H9 (cell line): ENCODE data around the gene LARP4B. TPM values are rescaled to one million over a fixed set of nuclear protein-coding genes. Genes with fewer than 3 reads are reported as not detected.
A peak's percentile ranks its signal among the peaks of the same experiment; 100 is the strongest.

Source experiments
- DNase-seq: peaks from one replicate; pipeline ENCODE4 v3.0.0-alpha.2; 2017
- H2AFZ ChIP-seq: one replicate; pipeline ENCODE4 v1.6.1; 2013; ENCODE audit warnings: mild to moderate bottlenecking, low read length, control low read depth, moderate library complexity
- H2AK5ac ChIP-seq: 2 replicates; pipeline ENCODE4 v1.6.1; 2013; ENCODE audit warnings: low read length, control low read depth, mixed read lengths; ENCODE audit not compliant: insufficient read length
- H2BK120ac ChIP-seq: one replicate; pipeline ENCODE4 v1.6.1; 2013; ENCODE audit warnings: low read depth, mild to moderate bottlenecking, low read length, control low read depth, inconsistent platforms; ENCODE audit not compliant: poor library complexity, severe bottlenecking
- H2BK12ac ChIP-seq: 2 replicates; pipeline ENCODE4 v1.6.1; 2013; ENCODE audit warnings: low read length, control low read depth, mixed read lengths, low read depth; ENCODE audit not compliant: insufficient read length
- H2BK15ac ChIP-seq: 2 replicates; pipeline ENCODE4 v1.6.1; 2013; ENCODE audit warnings: low read depth, low read length, control low read depth
- H2BK20ac ChIP-seq: one replicate; pipeline ENCODE4 v1.6.1; 2013; ENCODE audit warnings: low read depth, mild to moderate bottlenecking, low read length, control low read depth, inconsistent platforms; ENCODE audit not compliant: poor library complexity, severe bottlenecking
- H2BK5ac ChIP-seq: 2 replicates; pipeline ENCODE4 v1.6.1; 2013; ENCODE audit warnings: low read length, control low read depth, mixed read lengths; ENCODE audit not compliant: insufficient read length
- H3K14ac ChIP-seq: 2 replicates; pipeline ENCODE4 v1.6.1; 2013; ENCODE audit warnings: low read length, control low read depth; ENCODE audit not compliant: insufficient read depth
- H3K18ac ChIP-seq: 2 replicates; pipeline ENCODE4 v1.6.1; 2013; ENCODE audit warnings: low read depth, mild to moderate bottlenecking, mixed read lengths, low read length, control low read depth; ENCODE audit not compliant: insufficient read length
- H3K23ac ChIP-seq: 2 replicates; pipeline ENCODE4 v1.6.1; 2013; ENCODE audit warnings: low read length, control low read depth, mixed read lengths, low read depth; ENCODE audit not compliant: insufficient read length
- H3K23me2 ChIP-seq: 2 replicates; pipeline ENCODE4 v1.6.1; 2013; ENCODE audit warnings: low read depth, mild to moderate bottlenecking, mixed read lengths, low read length, control low read depth; ENCODE audit not compliant: insufficient read length, poor library complexity, severe bottlenecking
- H3K27ac ChIP-seq: 2 replicates; pipeline ENCODE4 v1.5.1; 2013; ENCODE audit warnings: low read length, control low read depth, mixed read lengths, low read depth; ENCODE audit not compliant: insufficient read length
- H3K27me3 ChIP-seq: 2 replicates; pipeline ENCODE4 v1.6.1; 2013; ENCODE audit warnings: low read length, control low read depth, inconsistent platforms; ENCODE audit not compliant: insufficient read depth
- H3K4ac ChIP-seq: 2 replicates; pipeline ENCODE4 v1.6.1; 2013; ENCODE audit warnings: low read depth, mild to moderate bottlenecking, control low read depth, inconsistent platforms, low read length, moderate library complexity
- H3K4me1 ChIP-seq: 2 replicates; pipeline ENCODE4 v1.6.1; 2013; ENCODE audit warnings: low read length, control low read depth, inconsistent platforms; ENCODE audit not compliant: insufficient read depth
- H3K4me2 ChIP-seq: 2 replicates; pipeline ENCODE4 v1.6.1; 2013; ENCODE audit warnings: low read length, control low read depth, mixed read lengths; ENCODE audit not compliant: insufficient read length, insufficient read depth
- H3K56ac ChIP-seq: 2 replicates; pipeline ENCODE4 v1.6.1; 2013; ENCODE audit warnings: low read depth, mild to moderate bottlenecking, mixed read lengths, low read length, control low read depth; ENCODE audit not compliant: insufficient read length
- H3K79me1 ChIP-seq: 2 replicates; pipeline ENCODE4 v1.6.1; 2013; ENCODE audit warnings: low read depth, mild to moderate bottlenecking, moderate library complexity, low read length, control low read depth, inconsistent platforms; ENCODE audit not compliant: insufficient read depth, poor library complexity, severe bottlenecking
- H3K79me2 ChIP-seq: 2 replicates; pipeline ENCODE4 v1.6.1; 2013; ENCODE audit warnings: low read length, control low read depth, inconsistent platforms; ENCODE audit not compliant: insufficient read depth
- H3K9ac ChIP-seq: 2 replicates; pipeline ENCODE4 v1.6.1; 2013; ENCODE audit warnings: low read length, control low read depth, mixed read lengths; ENCODE audit not compliant: insufficient read length; ENCODE audit errors: extremely low read depth
- H3K9me3 ChIP-seq: one replicate; pipeline ENCODE4 v1.6.1; 2013; ENCODE audit warnings: low read depth, low read length, inconsistent platforms; ENCODE audit not compliant: control insufficient read depth
- H3T11ph ChIP-seq: one replicate; pipeline ENCODE4 v1.6.1; 2013; ENCODE audit warnings: mild to moderate bottlenecking, low read length, control low read depth, inconsistent platforms
- H4K20me1 ChIP-seq: one replicate; pipeline ENCODE4 v1.6.1; 2013; ENCODE audit not compliant: control insufficient read depth, insufficient read length, insufficient read depth
- H4K5ac ChIP-seq: 2 replicates; pipeline ENCODE4 v1.6.1; 2013; ENCODE audit warnings: low read depth, mild to moderate bottlenecking, mixed read lengths, low read length, control low read depth; ENCODE audit not compliant: insufficient read length
- H4K8ac ChIP-seq: replicated peaks from 2 replicates; pipeline ENCODE4 v1.6.1; 2013; ENCODE audit warnings: low read length, control low read depth, mixed read lengths, low read depth; ENCODE audit not compliant: insufficient read length
- H4K91ac ChIP-seq: 2 replicates; pipeline ENCODE4 v1.6.1; 2013; ENCODE audit warnings: low read depth, mild to moderate bottlenecking, moderate library complexity, mixed read lengths, low read length, control low read depth; ENCODE audit not compliant: insufficient read length
- H3K27ac Mint-ChIP-seq, 3 experiments: 2 replicates in 2 of 3; 3 replicates in 1 of 3; pipeline ENCODE4 v1.8.0; 2020 to 2021; ENCODE audit warnings: mixed read lengths in 3 of 3, mild to moderate bottlenecking in 1 of 3, moderate library complexity in 1 of 3
- H3K27me3 Mint-ChIP-seq: 2 replicates; pipeline ENCODE4 v1.8.0; 2021; ENCODE audit warnings: low read depth, mild to moderate bottlenecking, moderate library complexity, mixed read lengths
- H3K36me3 Mint-ChIP-seq, 3 experiments: 2 replicates in 2 of 3; 3 replicates in 1 of 3; pipeline ENCODE4 v1.8.0; 2020 to 2021; ENCODE audit warnings: low read depth in 3 of 3, mixed read lengths in 3 of 3; ENCODE audit not compliant: insufficient read depth in 1 of 3
- H3K4me1 Mint-ChIP-seq, 2 experiments: 2 replicates each; pipeline ENCODE4 v1.8.0; 2020; ENCODE audit warnings: mixed read lengths in 2 of 2
- H3K4me3 Mint-ChIP-seq, 2 experiments: 2 replicates in 1 of 2; 3 replicates in 1 of 2; pipeline ENCODE4 v1.8.0; 2020 to 2021; ENCODE audit warnings: mild to moderate bottlenecking in 2 of 2, mixed read lengths in 2 of 2, moderate library complexity in 1 of 2
- H3K9me3 Mint-ChIP-seq, 2 experiments: 2 replicates in 1 of 2; 3 replicates in 1 of 2; pipeline ENCODE4 v1.8.0; 2020; ENCODE audit warnings: mild to moderate bottlenecking in 2 of 2, mixed read lengths in 2 of 2, moderate library complexity in 1 of 2
- CTCF ChIP-seq: fragments of 200-600 bp; sonication (generic); conservative IDR thresholded peaks from 3 replicates; pipeline ENCODE4 v1.8.0; 2021; ENCODE audit warnings: antibody characterized with exemption, mild to moderate bottlenecking
- WGBS: extraction: QIAGEN DNeasy Blood & Tissue Kit; methylation state at CpG from one replicate; pipeline ENCODE4 v1.1.7; 2013; ENCODE audit warnings: missing lambda C conversion rate, low lambda C conversion rate, mixed read lengths; ENCODE audit not compliant: insufficient read length; ENCODE audit errors: extremely low coverage; 5-methylcytosine and 5-hydroxymethylcytosine counted together
- total RNA-seq: library from RNA; stranded (reverse); gene quantifications from 2 replicates; pipeline ENCODE4 v1.2.1, GENCODE V29; 2021

Gene LARP4B
- total RNA-seq, 1 experiment from 2014 or later = 88.9 TPM

GRCh38 chr10:972763-973162 is 41.3 kb upstream of the LARP4B start:
- Histone ChIP-seq H4K91ac (no peak overlapping the region), H3T11ph (no peak overlapping the region), H3K27ac (no peak overlapping the region), H3K9ac (no peak overlapping the region), H3K4me2 (no peak overlapping the region), H2BK12ac (no peak overlapping the region), H3K14ac (no peak overlapping the region), H3K4ac (no peak overlapping the region), H3K18ac (no peak overlapping the region), H2AK5ac (no peak overlapping the region), H4K8ac (no peak overlapping the region), H2BK120ac (no peak overlapping the region), H3K4me1 (no peaks in the 10 kb centered on the region), H2BK5ac (no peak overlapping the region), H2BK20ac (no peak overlapping the region), H3K79me2 (no peaks in the 10 kb centered on the region), H3K23ac (no peak overlapping the region), H3K9me3 (no peaks in the 10 kb centered on the region), H3K79me1 (no peaks in the 10 kb centered on the region), H2AFZ (no peak overlapping the region), H4K20me1 (no peaks in the 10 kb centered on the region), H3K23me2 (no peaks in the 10 kb centered on the region), H2BK15ac (no peak overlapping the region), H3K27me3 (no peaks in the 10 kb centered on the region), H3K56ac (no peak overlapping the region), H4K5ac (no peak overlapping the region)
- no CpG with 5 or more reads among the region's 8 CpGs for WGBS
- Mint-ChIP-seq H3K4me1 (peaks cover 10 to 25% of the 10 kb centered on the region in 2 experiments), H3K27ac (peak overlapping the region in 2 of 3 experiments; percentile 27 to 32; a peak in 2 of 7 replicates), H3K36me3 (peaks cover 2 to 12% (median 5%) of the 10 kb centered on the region in 3 experiments; a peak in 4 of 7 replicates), H3K27me3 (peaks cover 2% of the 10 kb centered on the region), H3K9me3 (peaks cover 6 to 11% of the 10 kb centered on the region in 2 experiments; a peak in 3 of 5 replicates), H3K4me3 (no peak overlapping the region)
- no peak for TF ChIP-seq CTCF
- DNase-seq = no peak
